Hematopoietic multipotent progenitor cell treated with erythropoietin and hydrocortisone succinate and interleukin-3 and kit ligand, for 4 days (in vitro differentiated cells): ENCODE data around the gene AKAP13.
"Not testable (repeated sequence)": the region's sequence is repeated elsewhere in the genome, so short reads cannot be mapped to it uniquely, and the experiment has no call there.

Experiments
- DNase-seq: peaks from one replicate; pipeline ENCODE4 v3.0.0-alpha.2; 2015

AKAP13 gene

GRCh38 chr15:85414495-85414894 is 34.1 kb downstream of the AKAP13 start:
- DNase-seq: peak; percentile 78

GRCh38 chr15:85414991-85415390 is 34.6 kb downstream of the AKAP13 start:
- no peak for DNase-seq

DNA sequence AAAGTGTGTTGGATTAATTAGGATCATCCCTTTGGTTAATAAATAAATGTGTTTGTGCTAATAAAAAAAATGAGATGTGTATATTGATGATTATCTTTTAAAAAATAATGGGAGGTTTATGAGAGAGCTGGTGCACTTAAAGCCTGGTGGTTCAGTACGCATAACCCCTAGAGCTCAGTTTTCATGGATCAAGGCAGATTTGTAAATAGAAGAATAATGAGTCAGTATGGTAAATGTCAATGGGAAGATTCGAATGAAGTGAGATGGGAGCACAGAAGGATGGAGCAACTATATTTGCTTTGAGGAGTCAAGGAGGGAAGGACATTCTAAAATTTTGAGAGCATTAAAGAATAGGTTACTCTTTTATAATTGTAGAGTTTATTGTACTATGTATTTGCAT is 35.4 kb downstream of the AKAP13 start:
- DNase-seq: no peak

DNA sequence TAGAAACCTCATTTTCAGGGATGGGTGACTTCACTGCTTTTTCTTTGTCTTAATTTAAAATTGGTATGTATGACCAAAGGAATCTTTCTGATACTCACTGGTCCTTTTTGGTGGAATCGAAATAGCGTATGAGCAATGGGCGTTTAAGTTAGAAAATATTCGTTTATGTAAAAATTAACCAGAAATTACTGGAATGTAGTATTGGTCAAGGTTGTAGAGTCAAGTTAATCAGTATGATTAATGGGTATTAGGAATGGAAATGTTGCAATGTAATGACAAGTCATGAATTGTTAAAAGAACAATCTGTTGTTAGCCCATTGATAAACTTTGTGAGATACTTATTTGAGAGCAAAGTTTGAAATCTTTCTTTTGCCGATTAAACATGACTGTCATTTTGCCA is 36.9 kb downstream of the AKAP13 start:
- no peak for DNase-seq

GRCh38 chr15:85419161-85419560 is 38.8 kb downstream of the AKAP13 start:
- DNase-seq: no peak

DNA sequence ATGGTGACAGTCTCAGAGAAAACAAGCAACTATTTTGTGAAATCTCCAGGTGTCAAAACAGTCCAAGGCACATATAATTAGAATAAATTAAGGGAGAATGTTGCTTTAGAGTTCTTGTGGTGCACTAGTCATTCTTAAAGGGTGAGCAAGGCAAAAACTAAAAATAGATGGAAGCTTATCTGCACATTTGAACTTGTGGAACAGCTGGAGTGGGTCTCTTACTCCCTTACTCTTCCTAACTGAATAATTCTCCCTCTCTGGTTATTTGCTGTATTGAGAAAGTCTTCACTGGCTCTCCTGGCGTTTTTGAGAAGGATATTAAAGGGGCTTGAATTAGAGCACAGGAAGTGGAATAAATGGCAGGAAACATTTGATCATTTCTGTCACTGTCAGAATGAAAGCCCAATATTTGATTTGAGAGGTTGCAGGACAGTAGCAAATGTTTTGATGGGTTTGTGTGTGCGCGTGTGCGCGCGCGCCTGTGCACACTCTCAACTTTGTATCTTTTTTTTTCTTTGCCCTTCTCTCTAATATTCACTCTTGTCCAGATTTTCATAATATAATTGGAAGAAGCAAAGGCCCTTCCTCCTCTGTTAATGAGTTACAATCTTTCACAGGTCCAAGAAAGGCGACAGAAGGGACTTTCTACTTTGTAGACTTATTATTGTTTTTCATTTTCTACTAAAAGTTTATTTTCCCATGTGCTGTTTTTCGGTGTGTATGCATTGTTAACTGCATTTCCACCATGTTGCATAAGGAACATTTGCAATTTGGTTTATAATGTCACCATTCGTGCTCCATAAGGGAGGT is 40.9 kb downstream of the AKAP13 start:
- no peak for DNase-seq

GRCh38 chr15:85422607-85423006 is 42.2 kb downstream of the AKAP13 start:
- no peak for DNase-seq

DNA sequence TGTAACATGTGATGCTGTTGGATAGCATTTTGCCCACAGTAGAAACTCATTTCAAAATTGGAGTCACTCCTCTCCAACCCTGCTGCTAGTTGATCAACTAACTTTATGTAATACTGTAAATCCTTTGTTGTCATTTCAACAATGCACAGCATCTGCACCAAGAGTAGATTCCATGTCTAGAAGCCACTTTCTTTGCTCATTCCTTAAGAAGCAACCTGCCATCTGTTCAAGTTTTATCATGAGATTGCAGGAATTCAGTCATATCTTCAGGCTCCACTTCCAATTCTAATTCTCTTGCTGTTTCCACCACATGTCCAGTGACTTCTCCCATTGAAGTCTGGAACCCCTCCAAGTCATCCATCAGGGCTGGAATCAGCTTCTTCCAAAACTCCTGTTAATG is 42.9 kb downstream of the AKAP13 start:
- no peak for DNase-seq

- DNase-seq: no peak
Measured at GRCh38 chr15:85424154-85424553, 43.8 kb downstream of the AKAP13 start.

DNA sequence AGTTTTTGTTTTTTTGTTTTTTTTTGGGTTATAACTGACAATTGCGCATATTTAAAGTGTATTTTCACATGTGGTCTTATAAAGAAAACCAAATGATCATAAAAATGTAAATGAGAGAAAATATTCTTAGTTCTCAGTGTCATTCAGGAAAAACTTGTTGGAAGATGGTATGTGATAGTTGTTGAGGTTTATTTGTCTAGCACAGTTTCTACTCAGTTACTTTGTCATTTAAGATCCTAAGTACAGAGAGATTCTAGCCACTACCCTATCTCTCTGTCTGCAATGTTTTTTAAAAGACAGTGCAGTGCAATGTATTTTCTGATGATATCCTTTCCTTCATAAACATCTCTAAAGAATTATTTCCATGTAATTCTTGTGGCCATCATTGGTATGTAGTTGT is 46.1 kb downstream of the AKAP13 start:
- no peak for DNase-seq

DNA sequence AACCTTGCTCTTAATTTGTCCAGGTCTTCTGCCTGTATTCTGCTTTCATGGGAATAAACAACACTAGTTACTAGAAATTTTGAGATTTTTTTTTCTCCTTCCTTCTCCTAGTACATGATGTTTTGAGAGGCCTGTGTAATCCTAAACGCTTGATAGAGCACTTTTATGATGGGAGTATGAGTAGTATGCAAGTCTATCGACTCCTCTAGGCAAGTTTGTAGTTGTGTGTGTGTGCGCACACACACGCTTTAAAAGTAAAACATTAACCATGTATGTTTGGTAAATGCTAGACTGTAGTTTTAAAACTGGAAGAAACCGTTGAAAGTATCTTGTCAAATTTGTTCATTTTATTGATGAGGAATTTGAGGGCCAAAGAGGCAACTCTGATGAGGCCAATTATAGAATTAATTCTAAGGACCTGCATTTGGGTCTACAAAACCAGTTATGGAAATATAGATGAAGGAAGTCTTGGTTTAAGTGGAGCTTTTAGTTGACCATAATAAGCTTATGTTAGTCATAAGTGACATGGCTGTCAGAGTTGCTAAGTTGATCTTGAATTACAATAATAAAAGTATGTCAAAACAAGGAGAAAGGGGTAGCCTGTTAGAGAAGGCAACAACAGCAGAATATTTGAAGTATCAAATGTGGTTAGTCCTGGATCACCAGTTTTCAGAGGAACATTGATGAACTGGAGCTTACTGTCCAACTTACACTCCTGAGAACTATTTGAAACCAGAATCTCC is 47.1 kb downstream of the AKAP13 start:
- no peak for DNase-seq

DNA sequence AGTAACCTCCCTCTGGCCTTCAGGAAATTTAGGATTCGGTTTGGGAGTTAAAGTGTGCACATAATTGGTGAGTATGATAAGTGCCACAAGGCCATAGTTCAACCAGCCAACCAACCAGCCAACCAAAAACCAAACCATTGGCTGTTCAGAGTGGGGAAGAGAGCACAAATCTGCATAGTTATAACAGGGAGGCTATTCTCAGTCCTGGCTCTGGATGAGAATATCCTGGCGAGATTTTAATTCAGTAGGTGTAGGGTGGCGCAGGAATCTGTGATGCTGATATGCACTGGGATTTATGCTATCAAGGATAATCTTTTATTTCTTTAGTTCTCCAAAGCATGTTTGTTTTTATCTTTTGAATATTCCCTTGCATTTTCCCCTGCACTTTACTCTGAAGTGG is 49.1 kb downstream of the AKAP13 start:
- no peak for DNase-seq

- DNase-seq: no peak
Measured at GRCh38 chr15:85430406-85431204, 50.2 kb downstream of the AKAP13 start.

- no peak for DNase-seq
Measured at GRCh38 chr15:85439996-85440395, 59.6 kb downstream of the AKAP13 start.

- no peak for DNase-seq
Measured at GRCh38 chr15:85440451-85440850, 60.0 kb downstream of the AKAP13 start.

GRCh38 chr15:85441854-85442253 is 61.5 kb downstream of the AKAP13 start:
- not testable (repeated sequence) for DNase-seq

DNA sequence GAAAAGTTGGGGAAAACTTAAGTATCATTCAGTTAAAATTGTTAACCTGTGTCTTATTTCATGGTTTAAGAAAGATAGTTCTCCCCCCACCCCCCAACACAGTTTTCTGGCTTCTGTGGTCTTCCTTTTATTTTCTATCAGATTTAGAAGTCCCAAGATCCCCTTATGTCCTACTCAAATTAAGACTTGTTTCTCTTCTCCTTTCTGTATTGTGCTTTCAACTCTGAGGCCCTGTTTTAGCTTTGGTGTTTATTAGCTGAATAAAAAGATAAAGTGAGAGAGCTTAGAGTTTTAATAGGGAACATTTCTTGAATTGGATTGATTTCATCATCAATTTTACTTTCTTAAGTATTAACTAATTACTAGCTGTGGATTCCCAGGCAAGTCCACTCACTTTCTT is 62.6 kb downstream of the AKAP13 start:
- no peak for DNase-seq

- peak; percentile 29 for DNase-seq
Measured at GRCh38 chr15:85443593-85444087, 63.2 kb downstream of the AKAP13 start.

- no peak for DNase-seq
Measured at GRCh38 chr15:85444122-85444745, 63.8 kb downstream of the AKAP13 start.

DNA sequence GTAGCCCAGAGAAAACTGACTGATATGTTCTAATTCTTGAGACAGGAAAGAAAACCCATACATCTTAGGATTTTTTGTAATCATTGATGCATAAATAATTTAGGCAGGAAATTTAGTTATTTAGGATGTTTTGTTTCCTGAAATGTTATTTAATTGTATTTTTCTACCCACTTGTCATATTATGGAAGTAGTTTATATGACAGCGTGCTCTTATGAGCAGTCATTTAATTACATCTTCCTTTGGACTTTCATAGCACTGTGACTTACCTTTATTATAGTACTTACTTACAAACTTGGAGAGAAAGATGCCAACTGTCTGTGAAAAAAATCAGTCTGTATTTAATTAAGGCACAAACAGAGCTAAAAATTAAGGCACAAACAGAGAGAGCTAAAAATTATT is 65.0 kb downstream of the AKAP13 start:
- no peak for DNase-seq

DNA sequence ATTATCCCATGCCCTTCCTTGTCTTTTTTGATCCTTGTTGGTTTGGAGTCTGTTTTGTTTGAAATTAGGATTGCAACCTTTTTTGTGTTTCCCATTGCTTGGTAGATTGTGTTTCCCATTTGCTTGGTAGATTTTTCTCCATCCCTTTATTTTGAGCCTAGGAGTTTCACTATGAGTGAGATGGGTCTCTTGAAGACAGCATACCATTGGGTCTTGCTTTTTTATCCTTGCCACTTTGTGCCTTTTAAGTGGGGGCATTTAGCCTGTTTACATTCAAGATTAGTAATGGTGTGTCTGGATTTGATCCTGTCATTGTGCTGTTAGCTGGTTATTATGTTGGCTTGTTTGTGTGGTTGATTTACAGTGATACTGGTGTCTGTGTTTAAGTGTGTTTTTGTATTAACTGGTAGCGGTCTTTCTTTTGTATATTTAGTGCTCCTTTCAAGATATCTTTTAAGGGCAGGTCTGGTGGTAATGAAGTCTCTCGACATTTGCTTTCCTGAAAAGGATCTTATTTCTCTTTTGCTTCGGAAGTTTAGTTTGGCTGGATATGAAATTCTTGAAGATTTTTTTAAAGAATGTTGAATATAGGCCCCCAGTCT is 70.8 kb downstream of the AKAP13 start:
- DNase-seq: no peak

DNA sequence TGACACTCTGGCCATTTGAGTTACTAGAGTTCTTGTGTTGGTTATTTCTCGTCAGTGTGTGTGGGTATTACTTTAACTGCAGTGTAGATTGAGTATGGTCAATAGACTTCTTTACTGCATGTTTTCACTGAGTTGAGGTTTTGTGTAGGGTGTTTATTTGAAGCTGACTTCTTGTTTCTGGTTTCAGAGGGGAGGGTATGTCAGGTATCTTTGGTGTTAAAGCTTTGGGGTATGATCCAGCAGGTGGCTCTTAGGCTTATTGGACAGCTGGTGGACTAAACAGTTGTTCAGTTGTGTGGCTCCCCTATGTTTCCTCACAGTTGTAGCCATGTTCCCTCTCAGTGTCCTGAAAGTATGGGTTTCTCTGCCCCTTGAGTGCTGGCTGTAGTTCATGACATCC is 72.0 kb downstream of the AKAP13 start:
- no peak for DNase-seq
